Central memory CD8-positive, alpha-beta T cell (primary cell): Measurements from ENCODE around the gene FRZB.

Source experiments
- ATAC-seq: fragments of 150-1000 bp; cut with Tn5 transposase; replicated peaks from 2 replicates; pipeline ENCODE4 v1.10.0; 2022; ENCODE audit warnings: mild to moderate bottlenecking, moderate FRiP score, moderate number of reproducible peaks; ENCODE audit not compliant: poor library complexity, severe bottlenecking; ENCODE audit errors: extremely low read depth
- DNase-seq, 2 donors: peaks; one replicate each; pipeline ENCODE4 v3.0.0; 2021; ENCODE audit warnings: low spot score in 2 of 2
- H3K27ac Mint-ChIP-seq: one replicate; pipeline ENCODE4 v1.8.0; 2022; ENCODE audit warnings: low read depth, mild to moderate bottlenecking, moderate library complexity, mixed read lengths
- H3K27me3 Mint-ChIP-seq: one replicate; pipeline ENCODE4 v1.8.0; 2022; ENCODE audit warnings: mixed read lengths
- H3K36me3 Mint-ChIP-seq: one replicate; pipeline ENCODE4 v1.8.0; 2022; ENCODE audit warnings: mild to moderate bottlenecking, moderate library complexity, mixed read lengths; ENCODE audit not compliant: insufficient read depth
- H3K4me1 Mint-ChIP-seq: one replicate; pipeline ENCODE4 v1.8.0; 2022; ENCODE audit warnings: mixed read lengths
- H3K4me3 Mint-ChIP-seq: one replicate; pipeline ENCODE4 v1.8.0; 2022; ENCODE audit warnings: mild to moderate bottlenecking, moderate library complexity, mixed read lengths
- H3K9me3 Mint-ChIP-seq: one replicate; pipeline ENCODE4 v1.8.0; 2022; ENCODE audit warnings: mixed read lengths

The FRZB gene

DNA sequence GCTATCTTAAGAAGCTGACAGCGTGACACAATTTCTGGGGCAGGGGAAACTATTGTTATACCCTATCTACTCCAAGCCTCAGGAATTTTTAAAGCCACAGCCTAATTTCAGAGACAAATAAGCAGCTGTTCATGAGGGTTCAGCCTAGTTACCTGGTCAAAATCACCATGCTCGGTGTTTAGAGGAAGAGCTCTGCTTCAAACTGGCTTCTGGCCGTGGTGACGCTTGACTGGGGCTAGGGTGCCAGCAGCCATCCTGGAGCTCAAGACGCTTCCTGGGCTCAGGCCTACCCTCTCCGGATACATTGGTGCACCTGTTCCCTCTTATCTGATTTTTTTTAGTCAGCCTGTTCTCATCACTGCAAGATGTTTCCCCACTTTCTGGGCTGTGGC is 41.7 kb downstream of the FRZB start:
- H3K4me1 Mint-ChIP-seq = no peaks in the 10 kb centered on the region
- ATAC-seq (no peak), DNase-seq (no peak)
- peaks cover 48% of the 10 kb centered on the region for H3K27me3 Mint-ChIP-seq
- no peak overlapping the region for H3K27ac Mint-ChIP-seq
- H3K4me3 Mint-ChIP-seq = no peak overlapping the region
- H3K36me3 Mint-ChIP-seq = no peaks in the 10 kb centered on the region
- H3K9me3 Mint-ChIP-seq = no peaks in the 10 kb centered on the region

DNA sequence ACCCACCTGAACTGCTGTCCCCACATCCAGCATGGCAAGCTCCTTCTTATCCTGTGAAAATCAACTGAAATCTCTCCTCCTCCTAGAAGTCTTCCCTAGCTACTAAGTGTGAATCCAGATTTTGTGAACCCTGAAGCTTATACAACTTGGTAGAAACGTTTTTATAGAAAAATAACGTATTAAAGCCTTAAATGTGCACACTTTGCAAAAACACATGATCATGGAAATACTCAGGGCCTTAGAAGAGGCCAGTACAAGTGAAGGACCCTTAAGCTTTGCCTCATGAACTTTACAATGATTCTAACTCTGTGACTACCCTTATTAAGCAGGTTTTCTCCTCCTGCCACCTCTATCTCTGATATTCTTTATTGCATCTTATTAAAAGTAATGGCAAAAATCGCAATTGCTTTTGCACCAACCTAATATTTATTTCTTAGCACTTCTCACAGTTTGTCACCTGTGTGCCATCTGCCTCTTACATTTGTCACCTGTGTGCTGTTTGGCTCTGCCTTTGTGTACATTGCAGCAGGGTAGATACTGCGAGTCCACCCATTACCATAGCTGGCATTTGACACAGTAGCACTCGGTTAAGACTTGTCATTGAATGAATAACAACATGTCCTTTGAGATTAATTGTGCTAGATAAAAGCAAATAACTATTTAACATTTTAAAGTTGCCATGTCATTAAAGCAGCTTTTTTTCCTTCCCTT is 42.2 kb downstream of the FRZB start:
- no peak overlapping the region for H3K27ac Mint-ChIP-seq
- H3K4me1 Mint-ChIP-seq = no peaks in the 10 kb centered on the region
- peaks cover 42% of the 10 kb centered on the region for H3K27me3 Mint-ChIP-seq
- no peak overlapping the region for H3K4me3 Mint-ChIP-seq
- ATAC-seq = no peak
- no peak for DNase-seq
- no peaks in the 10 kb centered on the region for H3K9me3 Mint-ChIP-seq
- H3K36me3 Mint-ChIP-seq = no peaks in the 10 kb centered on the region

DNA sequence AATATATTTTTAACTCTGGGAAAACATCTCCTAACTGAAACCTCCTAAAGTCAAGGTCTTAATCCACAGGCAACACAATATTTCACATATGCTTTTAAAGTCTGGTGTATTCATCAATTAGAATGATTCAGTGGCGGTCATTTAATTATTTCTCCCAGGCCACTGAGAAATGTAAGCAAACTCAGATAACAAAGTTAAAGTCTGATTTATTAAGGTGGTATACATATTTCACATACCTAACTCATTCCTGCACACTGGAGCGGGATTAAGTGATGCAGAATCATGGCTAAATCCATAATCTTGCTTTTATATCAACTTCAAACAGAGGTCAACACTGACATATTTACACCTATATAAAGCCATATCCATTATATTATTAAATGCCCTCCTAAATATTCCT is 43.7 kb downstream of the FRZB start:
- ATAC-seq = no peak
- no peaks in the 10 kb centered on the region for H3K4me1 Mint-ChIP-seq

DNA sequence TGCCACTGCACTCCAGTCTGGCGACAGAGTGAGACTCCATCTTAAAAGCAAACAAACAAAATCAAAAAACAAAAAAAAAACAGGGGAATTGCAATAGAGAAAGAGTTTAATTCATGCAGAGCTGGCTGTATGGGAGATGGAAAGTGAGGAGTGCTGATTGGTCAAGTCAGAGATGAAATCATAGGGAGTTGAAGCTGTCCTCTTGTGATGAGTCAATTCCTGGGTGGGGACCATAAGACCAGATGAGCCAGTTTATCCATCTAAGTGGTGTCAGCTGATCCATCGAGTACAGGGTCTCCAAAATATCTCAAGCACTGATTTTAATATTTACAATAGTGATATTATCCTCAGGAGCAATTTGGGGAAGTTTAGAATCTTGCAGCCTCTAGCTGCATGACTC is 45.3 kb downstream of the FRZB start:
- DNase-seq = no peak
- Mint-ChIP-seq H3K4me3 (no peak overlapping the region), H3K9me3 (no peaks in the 10 kb centered on the region), H3K4me1 (no peaks in the 10 kb centered on the region), H3K27me3 (peaks cover 39% of the 10 kb centered on the region), H3K27ac (no peak overlapping the region), H3K36me3 (no peaks in the 10 kb centered on the region)
- ATAC-seq = no peak

More for the DNA sequence above, 43.7 kb downstream of the FRZB start:
- no peak overlapping the region for H3K4me3 Mint-ChIP-seq
- no peaks in the 10 kb centered on the region for H3K9me3 Mint-ChIP-seq
- H3K27ac Mint-ChIP-seq = no peak overlapping the region
- peaks cover 47% of the 10 kb centered on the region for H3K27me3 Mint-ChIP-seq
- no peaks in the 10 kb centered on the region for H3K36me3 Mint-ChIP-seq
- no peak for DNase-seq

DNA sequence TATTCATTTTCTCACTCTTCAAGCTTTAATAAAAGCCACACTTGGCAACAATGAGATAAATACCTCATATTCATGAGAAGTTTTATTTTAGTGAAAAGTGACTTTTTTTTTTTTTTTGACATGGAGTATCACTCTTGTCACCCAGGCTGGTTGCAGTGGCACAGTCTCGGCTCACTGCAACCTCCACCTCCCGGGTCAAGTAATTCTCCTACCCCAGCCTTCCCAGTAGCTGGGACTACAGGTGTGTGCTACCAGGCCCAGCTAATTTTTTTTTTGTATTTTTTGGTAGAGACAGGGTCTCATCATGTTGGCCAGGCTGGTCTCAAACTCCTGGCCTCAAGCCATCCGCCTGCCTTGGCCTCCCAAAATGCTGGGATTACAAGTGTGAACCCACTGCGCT is 47.0 kb downstream of the FRZB start:
- no peak overlapping the region for H3K27ac Mint-ChIP-seq
- H3K4me1 Mint-ChIP-seq = no peaks in the 10 kb centered on the region
- H3K4me3 Mint-ChIP-seq = no peak overlapping the region

DNA sequence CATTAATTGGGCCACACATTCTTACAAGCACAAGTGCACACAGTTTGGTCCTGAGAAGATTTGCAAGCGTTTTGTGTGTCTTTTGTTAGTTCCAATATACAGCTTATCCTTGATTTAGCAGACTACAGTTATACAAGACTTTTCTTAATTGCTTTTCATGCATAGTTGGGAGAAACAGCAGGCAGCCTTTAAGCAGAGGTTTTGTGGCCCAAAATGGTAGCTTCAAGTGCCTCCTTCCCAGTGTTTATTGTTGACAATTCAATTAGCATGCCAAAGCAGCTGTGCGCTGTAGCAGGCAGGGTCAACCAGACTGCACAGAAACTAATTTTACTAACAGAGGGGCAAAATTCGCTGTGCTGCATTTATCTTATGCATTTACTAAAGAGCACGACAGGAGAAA is 47.5 kb downstream of the FRZB start:
- DNase-seq (no peak), ATAC-seq (no peak)
- no peaks in the 10 kb centered on the region for H3K9me3 Mint-ChIP-seq
- no peaks in the 10 kb centered on the region for H3K4me1 Mint-ChIP-seq
- H3K4me3 Mint-ChIP-seq = no peak overlapping the region
- no peak overlapping the region for H3K27ac Mint-ChIP-seq
- H3K27me3 Mint-ChIP-seq = peaks cover 48% of the 10 kb centered on the region
- no peaks in the 10 kb centered on the region for H3K36me3 Mint-ChIP-seq

More for the DNA sequence above, 47.0 kb downstream of the FRZB start:
- DNase-seq = no peak
- H3K27me3 Mint-ChIP-seq = peaks cover 48% of the 10 kb centered on the region
- ATAC-seq = no peak
- no peaks in the 10 kb centered on the region for H3K9me3 Mint-ChIP-seq
- no peaks in the 10 kb centered on the region for H3K36me3 Mint-ChIP-seq

DNA sequence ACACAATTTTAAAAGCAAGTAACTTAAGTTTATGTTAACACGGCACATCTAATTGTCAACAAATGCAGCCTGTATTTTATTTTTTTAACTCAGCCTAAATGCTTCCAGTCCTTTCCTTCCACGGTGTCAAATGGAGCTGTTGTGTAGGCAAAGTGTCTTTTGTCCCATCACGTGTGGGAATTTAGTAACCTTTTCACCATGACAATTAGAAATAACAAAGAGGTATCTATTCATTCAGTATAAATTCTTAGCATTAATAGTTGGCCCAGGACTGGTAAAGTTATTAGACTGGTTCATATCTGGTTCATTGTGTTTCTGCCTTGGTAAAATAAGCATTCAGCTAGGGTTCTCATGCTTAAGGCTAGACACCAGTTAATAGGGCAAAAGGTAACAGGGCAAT is 47.9 kb downstream of the FRZB start:
- ATAC-seq = no peak

DNA sequence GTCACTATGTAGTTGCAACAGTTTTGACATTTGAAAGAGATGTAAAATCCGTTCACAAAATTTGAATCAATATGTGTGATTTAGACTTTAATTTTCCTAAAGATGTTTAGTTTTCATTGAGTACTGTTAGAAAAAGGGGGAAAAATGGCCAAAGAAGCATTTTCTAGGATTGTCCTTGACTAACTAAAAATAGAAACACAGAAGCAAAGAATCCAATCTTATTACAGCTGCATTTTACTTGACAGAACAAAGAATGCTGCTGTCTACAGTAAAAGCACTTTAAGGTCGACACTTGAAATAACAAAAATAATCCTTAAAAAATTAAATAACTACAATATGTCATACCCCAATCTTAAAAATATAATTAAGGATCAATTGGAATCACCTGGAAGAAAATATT is 48.9 kb downstream of the FRZB start:
- Mint-ChIP-seq H3K27ac (no peak overlapping the region), H3K4me3 (no peak overlapping the region), H3K9me3 (no peaks in the 10 kb centered on the region), H3K36me3 (no peaks in the 10 kb centered on the region), H3K27me3 (peaks cover 41% of the 10 kb centered on the region), H3K4me1 (no peaks in the 10 kb centered on the region)
- DNase-seq (no peak), ATAC-seq (no peak)

More for the DNA sequence above, 47.9 kb downstream of the FRZB start:
- H3K4me1 Mint-ChIP-seq = no peaks in the 10 kb centered on the region
- H3K4me3 Mint-ChIP-seq = no peak overlapping the region
- no peak for DNase-seq
- peaks cover 48% of the 10 kb centered on the region for H3K27me3 Mint-ChIP-seq
- no peaks in the 10 kb centered on the region for H3K9me3 Mint-ChIP-seq
- no peak overlapping the region for H3K27ac Mint-ChIP-seq
- no peaks in the 10 kb centered on the region for H3K36me3 Mint-ChIP-seq

DNA sequence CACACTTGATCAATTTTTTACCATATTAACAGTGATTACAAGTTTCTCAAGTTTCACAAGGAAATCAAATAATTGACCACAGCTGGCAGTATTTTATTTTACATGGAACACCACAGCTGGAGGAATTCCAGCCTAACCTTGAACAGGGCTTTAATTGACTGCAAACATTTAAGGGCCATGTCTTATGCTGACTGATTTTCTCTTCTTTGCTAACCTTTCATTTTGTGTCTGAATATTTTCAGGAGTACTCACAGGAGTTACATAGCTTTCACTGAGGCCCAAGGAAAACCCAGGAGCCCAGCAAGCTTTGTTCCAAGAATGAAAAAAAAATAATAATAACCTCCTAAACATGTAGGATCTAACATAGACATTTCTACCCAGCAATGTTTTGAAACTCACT is 49.6 kb downstream of the FRZB start:
- no peaks in the 10 kb centered on the region for H3K9me3 Mint-ChIP-seq
- H3K4me1 Mint-ChIP-seq = no peaks in the 10 kb centered on the region
- DNase-seq (no peak), ATAC-seq (no peak)
- no peaks in the 10 kb centered on the region for H3K36me3 Mint-ChIP-seq
- H3K27ac Mint-ChIP-seq = no peak overlapping the region
- H3K27me3 Mint-ChIP-seq = peaks cover 46% of the 10 kb centered on the region
- no peak overlapping the region for H3K4me3 Mint-ChIP-seq

DNA sequence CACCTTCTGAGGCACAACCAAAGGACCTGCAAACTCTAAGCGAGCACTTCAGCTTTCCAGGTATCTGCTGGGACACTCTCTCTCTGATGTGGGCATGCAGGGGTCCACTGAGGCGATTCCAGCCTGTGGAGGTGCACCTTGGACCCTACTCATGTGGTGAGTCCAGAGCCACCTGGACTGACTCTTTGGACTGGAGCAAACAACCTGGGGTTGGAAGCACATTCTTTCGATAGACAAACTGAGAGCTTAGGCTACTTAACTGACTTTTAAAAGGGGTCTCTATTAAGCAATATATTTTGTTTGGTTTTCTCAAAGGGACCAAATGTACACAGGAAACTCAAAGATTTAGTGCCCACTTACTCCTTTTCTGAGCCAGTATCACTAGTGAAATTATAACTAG is 51.6 kb downstream of the FRZB start:
- H3K9me3 Mint-ChIP-seq = no peaks in the 10 kb centered on the region
- DNase-seq (no peak), ATAC-seq (no peak)
- peaks cover 56% of the 10 kb centered on the region for H3K27me3 Mint-ChIP-seq
- H3K4me3 Mint-ChIP-seq = no peak overlapping the region
- H3K27ac Mint-ChIP-seq = no peak overlapping the region
- H3K4me1 Mint-ChIP-seq = no peaks in the 10 kb centered on the region
- no peaks in the 10 kb centered on the region for H3K36me3 Mint-ChIP-seq

DNA sequence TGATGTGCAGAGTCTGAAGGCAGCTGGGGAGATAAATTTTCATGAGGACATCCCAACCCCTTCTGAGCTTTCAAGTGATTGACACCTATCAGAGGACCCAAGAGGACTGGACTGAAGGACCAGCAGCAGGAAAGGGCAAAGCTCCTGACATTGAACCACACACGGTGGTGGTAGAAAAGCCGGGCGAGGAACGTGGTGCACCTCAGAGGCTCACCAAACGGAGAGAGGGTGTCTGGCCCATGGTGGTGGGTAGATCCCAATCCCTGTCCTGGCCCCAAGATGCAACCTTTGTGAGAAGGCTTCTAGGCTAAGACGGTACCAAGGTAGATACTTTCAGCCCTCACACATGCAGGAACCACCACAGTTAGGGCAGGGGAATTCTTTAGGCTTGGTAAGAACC is 52.1 kb downstream of the FRZB start:
- Mint-ChIP-seq H3K27me3 (peaks cover 56% of the 10 kb centered on the region), H3K4me1 (no peaks in the 10 kb centered on the region), H3K9me3 (no peaks in the 10 kb centered on the region), H3K4me3 (no peak overlapping the region), H3K36me3 (no peaks in the 10 kb centered on the region), H3K27ac (no peak overlapping the region)
- ATAC-seq = no peak
- DNase-seq = no peak

DNA sequence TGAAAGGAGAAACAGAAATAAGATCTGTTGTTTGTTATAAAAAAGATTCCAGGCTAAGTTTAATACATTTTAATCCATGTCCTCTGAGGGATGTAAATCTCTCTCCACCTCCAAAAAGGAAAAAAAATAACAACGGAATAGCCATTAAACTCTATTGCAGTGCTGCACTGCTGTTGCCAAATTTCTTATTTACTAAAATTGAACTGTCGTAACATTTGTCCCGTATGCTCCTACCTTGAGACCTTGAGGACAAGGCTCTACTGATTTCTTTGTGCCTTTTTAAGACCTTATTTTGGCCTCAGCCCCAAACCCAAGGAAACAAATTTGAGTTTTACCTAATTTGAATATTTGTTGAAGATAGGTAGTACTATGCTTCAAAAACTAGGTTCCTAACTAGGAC is 56.4 kb downstream of the FRZB start:
- Mint-ChIP-seq H3K27ac (no peak overlapping the region), H3K4me1 (no peaks in the 10 kb centered on the region), H3K27me3 (peaks cover 36% of the 10 kb centered on the region), H3K36me3 (no peaks in the 10 kb centered on the region), H3K4me3 (no peak overlapping the region), H3K9me3 (no peaks in the 10 kb centered on the region)
- DNase-seq (no peak), ATAC-seq (no peak)

DNA sequence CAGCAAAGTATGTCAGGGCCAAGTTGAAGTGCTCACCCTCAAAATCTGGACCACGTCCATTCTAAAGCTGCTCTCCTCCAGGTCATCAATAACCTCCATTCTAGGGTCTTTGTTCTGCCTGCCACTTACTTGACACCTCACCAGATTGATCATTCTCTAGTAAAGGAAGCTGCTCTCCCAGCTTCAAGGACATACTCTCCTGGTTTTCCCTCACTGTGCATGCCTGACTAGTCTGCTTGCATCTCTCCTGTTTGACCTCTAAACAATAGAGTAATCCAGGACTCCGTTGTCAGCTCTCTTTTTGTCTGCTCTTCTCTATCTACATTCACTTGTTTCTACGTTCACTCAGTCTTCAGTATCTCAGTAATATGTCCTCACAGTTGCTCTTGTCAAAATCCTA is 59.1 kb downstream of the FRZB start:
- Mint-ChIP-seq H3K27me3 (peaks cover 19% of the 10 kb centered on the region), H3K4me3 (no peak overlapping the region), H3K9me3 (no peaks in the 10 kb centered on the region), H3K4me1 (no peaks in the 10 kb centered on the region), H3K27ac (no peak overlapping the region), H3K36me3 (no peaks in the 10 kb centered on the region)
- DNase-seq (no peak), ATAC-seq (no peak)
